HG03135 (cell line): ENCODE results near the gene GJD4.

Experiments used
- ATAC-seq: cut with Tn5 transposase; IDR thresholded peaks from one replicate; pipeline ENCODE4 v1.9.1; 2021; ENCODE audit warnings: mild to moderate bottlenecking, moderate library complexity; ENCODE audit not compliant: unreplicated experiment

Gene GJD4

GRCh38 chr10:35644050-35644950 is 39.2 kb downstream of the GJD4 start:
- ATAC-seq: no peak

GRCh38 chr10:35650894-35651293 is 45.8 kb downstream of the GJD4 start:
- ATAC-seq: no peak

- no peak for ATAC-seq
Observed at GRCh38 chr10:35652824-35653223, 47.7 kb downstream of the GJD4 start.

GRCh38 chr10:35657621-35658020 is 52.5 kb downstream of the GJD4 start:
- ATAC-seq: no peak
